ENCODE data around the gene IPMK. TPM values are rescaled to one million over a fixed set of nuclear protein-coding genes. Genes with fewer than 3 reads are reported as not detected.

IPMK gene
- total RNA-seq, 1 experiment from 2014 or later = 5.5 TPM

DNA sequence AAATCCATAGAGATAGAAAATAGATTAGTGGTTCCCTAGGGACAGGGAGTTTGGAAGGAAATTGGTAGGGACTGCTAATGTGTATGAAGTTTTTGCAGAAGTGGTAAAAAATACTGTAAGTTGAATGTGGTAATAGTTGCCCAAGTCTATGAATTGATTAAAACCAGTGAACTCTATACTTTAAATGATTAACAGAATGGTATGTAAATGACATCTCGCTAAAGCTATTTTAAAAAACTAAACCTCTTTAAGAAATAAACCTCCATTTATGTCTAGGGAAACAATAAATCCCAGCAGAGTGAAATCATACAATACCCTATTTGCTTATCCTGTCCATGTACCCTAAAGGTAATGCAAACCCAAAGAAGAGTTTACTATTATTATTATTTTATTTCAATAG, 61.4 kb downstream of the IPMK start:
- BruUV-seq (replicated peaks) = no TSS peak
- intact Hi-C loops (cut with micrococcal nuclease) = no loop called here

More for the DNA sequence above, 61.4 kb downstream of the IPMK start:
- Histone ChIP-seq H3K4me1 (ENCODE audit: control insufficient read depth in 1 of 2, insufficient read depth in 2 of 2, low read length in 2 of 2) (no peaks in the 10 kb centered on the region), H3K4me3 (replicated peaks in 1 of 2; ENCODE audit: low read depth in 1 of 2, low read length in 2 of 2) (no peak overlapping the region), H2AFZ (ENCODE audit: low read depth, low read length, poor library complexity, severe bottlenecking) (no peak overlapping the region), H3K27me3 (ENCODE audit: insufficient read depth, low read length) (no peaks in the 10 kb centered on the region), H3K36me3 (ENCODE audit: control insufficient read depth in 1 of 2, insufficient read depth in 2 of 2, low read length in 2 of 2) (no peaks in the 10 kb centered on the region; a peak in 1 of 4 replicates), H3K4me2 (ENCODE audit: low read length) (no peak overlapping the region), H3K9ac (ENCODE audit: low read length) (no peak overlapping the region), H3K9me2 (ENCODE audit: insufficient read depth) (no peaks in the 10 kb centered on the region), H3K79me2 (ENCODE audit: insufficient read depth, low read length) (no peaks in the 10 kb centered on the region), H3K27ac (ENCODE audit: low read depth, low read length) (no peak overlapping the region), H3K9me3 (ENCODE audit: control insufficient read depth in 1 of 2, insufficient read depth in 1 of 2, low read depth in 1 of 2, low read length in 2 of 2) (no peaks in the 10 kb centered on the region), H4K20me1 (ENCODE audit: insufficient read depth) (no peaks in the 10 kb centered on the region)
- ATAC-seq = no peak
- ChIA-PET CTCF (no interaction called here), RAD21 (ENCODE audit: low non-redundant PET in 1 of 2, low total read pairs in 2 of 2, uncharacterized antibody in 2 of 2, unreplicated experiment in 2 of 2) (no interaction called here), POLR2A (no interaction called here)
- TF ChIP-seq YY1 (IDR thresholded peaks at IDR 0.05; ENCODE audit: extremely low read depth, insufficient replicate concordance, low read depth, low read length) = no peak
- TF ChIP-seq CBX3 (IDR thresholded peaks at IDR 0.05; ENCODE audit: low read depth) = no peak
- TF ChIP-seq POLR2A (IDR thresholded peaks at IDR 0.05; ENCODE audit: borderline replicate concordance, extremely low read depth, insufficient read depth, insufficient read length) = no peak
- no peak for TF ChIP-seq ZNF274 (IDR thresholded peaks at IDR 0.05; ENCODE audit: low read depth, low read length)
- no peak for TF ChIP-seq EZH2phosphoT487 (IDR thresholded peaks at IDR 0.05; ENCODE audit: borderline replicate concordance)
- no peak for TF ChIP-seq JUND (IDR thresholded peaks at IDR 0.05)
- TF ChIP-seq, protein P1, sequence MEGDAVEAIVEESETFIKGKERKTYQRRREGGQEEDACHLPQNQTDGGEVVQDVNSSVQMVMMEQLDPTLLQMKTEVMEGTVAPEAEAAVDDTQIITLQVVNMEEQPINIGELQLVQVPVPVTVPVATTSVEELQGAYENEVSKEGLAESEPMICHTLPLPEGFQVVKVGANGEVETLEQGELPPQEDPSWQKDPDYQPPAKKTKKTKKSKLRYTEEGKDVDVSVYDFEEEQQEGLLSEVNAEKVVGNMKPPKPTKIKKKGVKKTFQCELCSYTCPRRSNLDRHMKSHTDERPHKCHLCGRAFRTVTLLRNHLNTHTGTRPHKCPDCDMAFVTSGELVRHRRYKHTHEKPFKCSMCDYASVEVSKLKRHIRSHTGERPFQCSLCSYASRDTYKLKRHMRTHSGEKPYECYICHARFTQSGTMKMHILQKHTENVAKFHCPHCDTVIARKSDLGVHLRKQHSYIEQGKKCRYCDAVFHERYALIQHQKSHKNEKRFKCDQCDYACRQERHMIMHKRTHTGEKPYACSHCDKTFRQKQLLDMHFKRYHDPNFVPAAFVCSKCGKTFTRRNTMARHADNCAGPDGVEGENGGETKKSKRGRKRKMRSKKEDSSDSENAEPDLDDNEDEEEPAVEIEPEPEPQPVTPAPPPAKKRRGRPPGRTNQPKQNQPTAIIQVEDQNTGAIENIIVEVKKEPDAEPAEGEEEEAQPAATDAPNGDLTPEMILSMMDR (IDR thresholded peaks at IDR 0.05 in 2 of 3, conservative IDR thresholded peaks at IDR 0.05 in 1 of 3; ENCODE audit: borderline replicate concordance in 1 of 3, insufficient read depth in 1 of 3, low read depth in 2 of 3, low read length in 2 of 3) = no peak
- no peak for TF ChIP-seq ELF1 (IDR thresholded peaks at IDR 0.05; ENCODE audit: borderline replicate concordance, low read depth)
- no peak for TF ChIP-seq SRF (IDR thresholded peaks at IDR 0.05; ENCODE audit: low read depth)
- TF ChIP-seq, protein P2, sequence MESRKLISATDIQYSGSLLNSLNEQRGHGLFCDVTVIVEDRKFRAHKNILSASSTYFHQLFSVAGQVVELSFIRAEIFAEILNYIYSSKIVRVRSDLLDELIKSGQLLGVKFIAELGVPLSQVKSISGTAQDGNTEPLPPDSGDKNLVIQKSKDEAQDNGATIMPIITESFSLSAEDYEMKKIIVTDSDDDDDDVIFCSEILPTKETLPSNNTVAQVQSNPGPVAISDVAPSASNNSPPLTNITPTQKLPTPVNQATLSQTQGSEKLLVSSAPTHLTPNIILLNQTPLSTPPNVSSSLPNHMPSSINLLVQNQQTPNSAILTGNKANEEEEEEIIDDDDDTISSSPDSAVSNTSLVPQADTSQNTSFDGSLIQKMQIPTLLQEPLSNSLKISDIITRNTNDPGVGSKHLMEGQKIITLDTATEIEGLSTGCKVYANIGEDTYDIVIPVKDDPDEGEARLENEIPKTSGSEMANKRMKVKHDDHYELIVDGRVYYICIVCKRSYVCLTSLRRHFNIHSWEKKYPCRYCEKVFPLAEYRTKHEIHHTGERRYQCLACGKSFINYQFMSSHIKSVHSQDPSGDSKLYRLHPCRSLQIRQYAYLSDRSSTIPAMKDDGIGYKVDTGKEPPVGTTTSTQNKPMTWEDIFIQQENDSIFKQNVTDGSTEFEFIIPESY (IDR thresholded peaks at IDR 0.05; ENCODE audit: extremely low read depth, insufficient replicate concordance, low read length) = no peak
- TF ChIP-seq, protein P3, sequence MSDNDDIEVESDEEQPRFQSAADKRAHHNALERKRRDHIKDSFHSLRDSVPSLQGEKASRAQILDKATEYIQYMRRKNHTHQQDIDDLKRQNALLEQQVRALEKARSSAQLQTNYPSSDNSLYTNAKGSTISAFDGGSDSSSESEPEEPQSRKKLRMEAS (IDR thresholded peaks at IDR 0.05) = no peak
- no peak for TF ChIP-seq ZFX (IDR thresholded peaks at IDR 0.05)
- TF ChIP-seq SP1 (IDR thresholded peaks at IDR 0.05; ENCODE audit: low read depth) = no peak
- no peak for TF ChIP-seq CEBPB (IDR thresholded peaks at IDR 0.05; ENCODE audit: low read depth)
- no peak for TF ChIP-seq TCF7L2 (IDR thresholded peaks at IDR 0.05; ENCODE audit: borderline replicate concordance, extremely low read depth, insufficient read depth, insufficient read length)
- TF ChIP-seq, protein P4, sequence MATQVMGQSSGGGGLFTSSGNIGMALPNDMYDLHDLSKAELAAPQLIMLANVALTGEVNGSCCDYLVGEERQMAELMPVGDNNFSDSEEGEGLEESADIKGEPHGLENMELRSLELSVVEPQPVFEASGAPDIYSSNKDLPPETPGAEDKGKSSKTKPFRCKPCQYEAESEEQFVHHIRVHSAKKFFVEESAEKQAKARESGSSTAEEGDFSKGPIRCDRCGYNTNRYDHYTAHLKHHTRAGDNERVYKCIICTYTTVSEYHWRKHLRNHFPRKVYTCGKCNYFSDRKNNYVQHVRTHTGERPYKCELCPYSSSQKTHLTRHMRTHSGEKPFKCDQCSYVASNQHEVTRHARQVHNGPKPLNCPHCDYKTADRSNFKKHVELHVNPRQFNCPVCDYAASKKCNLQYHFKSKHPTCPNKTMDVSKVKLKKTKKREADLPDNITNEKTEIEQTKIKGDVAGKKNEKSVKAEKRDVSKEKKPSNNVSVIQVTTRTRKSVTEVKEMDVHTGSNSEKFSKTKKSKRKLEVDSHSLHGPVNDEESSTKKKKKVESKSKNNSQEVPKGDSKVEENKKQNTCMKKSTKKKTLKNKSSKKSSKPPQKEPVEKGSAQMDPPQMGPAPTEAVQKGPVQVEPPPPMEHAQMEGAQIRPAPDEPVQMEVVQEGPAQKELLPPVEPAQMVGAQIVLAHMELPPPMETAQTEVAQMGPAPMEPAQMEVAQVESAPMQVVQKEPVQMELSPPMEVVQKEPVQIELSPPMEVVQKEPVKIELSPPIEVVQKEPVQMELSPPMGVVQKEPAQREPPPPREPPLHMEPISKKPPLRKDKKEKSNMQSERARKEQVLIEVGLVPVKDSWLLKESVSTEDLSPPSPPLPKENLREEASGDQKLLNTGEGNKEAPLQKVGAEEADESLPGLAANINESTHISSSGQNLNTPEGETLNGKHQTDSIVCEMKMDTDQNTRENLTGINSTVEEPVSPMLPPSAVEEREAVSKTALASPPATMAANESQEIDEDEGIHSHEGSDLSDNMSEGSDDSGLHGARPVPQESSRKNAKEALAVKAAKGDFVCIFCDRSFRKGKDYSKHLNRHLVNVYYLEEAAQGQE (IDR thresholded peaks at IDR 0.05; ENCODE audit: low read depth) = no peak
- no peak for TF ChIP-seq RAD21 (IDR thresholded peaks at IDR 0.05; ENCODE audit: low read depth)
- TF ChIP-seq, protein P5, sequence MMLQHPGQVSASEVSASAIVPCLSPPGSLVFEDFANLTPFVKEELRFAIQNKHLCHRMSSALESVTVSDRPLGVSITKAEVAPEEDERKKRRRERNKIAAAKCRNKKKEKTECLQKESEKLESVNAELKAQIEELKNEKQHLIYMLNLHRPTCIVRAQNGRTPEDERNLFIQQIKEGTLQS (IDR thresholded peaks at IDR 0.05) = no peak
- no peak for TF ChIP-seq FOSL1 (IDR thresholded peaks at IDR 0.05; ENCODE audit: low read depth)
- no peak for DNase-seq (ENCODE audit: low read depth, low spot score)

Measured in HCT116 (cell line).